Gastrocnemius medialis (tissue), 4 donors: ENCODE measurements around the gene RCAN3. TPM values are rescaled to one million over a fixed set of nuclear protein-coding genes. Genes with fewer than 3 reads are reported as not detected.

Source experiments
- ATAC-seq, 2 donors: fragments of 150-250 bp; one replicate each; pipeline ENCODE4 v1.9.1; 2016
- DNase-seq, 2 donors: peaks; one replicate each; pipeline ENCODE4 v3.0.0-alpha.2; 2019
- H3K27ac ChIP-seq, 4 donors: fragments of 200-600 bp; sonication (generic); 1 replicate in 1 of 4; 2 replicates in 3 of 4; pipeline ENCODE4 v1.5.1; 2016 to 2018; ENCODE audit warnings: mild to moderate bottlenecking in 2 of 4, moderate library complexity in 1 of 4
- H3K27me3 ChIP-seq, 3 donors: fragments of 200-600 bp; sonication (generic) in 2 of 3; 1 replicate in 1 of 3; 2 replicates in 2 of 3; pipeline versions ENCODE4 v1.5.1 to v1.6.0; 2016 to 2019; ENCODE audit warnings: mild to moderate bottlenecking in 1 of 3, moderate library complexity in 1 of 3
- H3K36me3 ChIP-seq, 2 donors: fragments of 200-600 bp; sonication (generic) in 1 of 2; one replicate each; pipeline ENCODE4 v1.5.1; 2017 to 2018
- H3K4me1 ChIP-seq, 2 donors: fragments of 200-600 bp; sonication (generic) in 1 of 2; one replicate each; pipeline ENCODE4 v1.5.1; 2016 to 2017; ENCODE audit warnings: mild to moderate bottlenecking in 2 of 2
- H3K4me3 ChIP-seq, 4 donors: fragments of 200-600 bp; sonication (generic) in 3 of 4; 1 replicate in 1 of 4; 2 replicates in 3 of 4; pipeline ENCODE4 v1.5.1; 2016 to 2019; ENCODE audit warnings: mild to moderate bottlenecking in 2 of 4
- H3K9me3 ChIP-seq, 3 donors: fragments of 200-600 bp; sonication (generic) in 2 of 3; 1 replicate in 1 of 3; 2 replicates in 2 of 3; pipeline ENCODE4 v1.5.1; 2016 to 2019
- POLR2A ChIP-seq, 2 donors: fragments of 450-650 bp; IDR thresholded peaks; one replicate each; pipeline ENCODE4 v1.6.1; 2017; ENCODE audit warnings: antibody characterized with exemption in 2 of 2, mild to moderate bottlenecking in 2 of 2, moderate library complexity in 2 of 2
- in situ Hi-C, 4 donors: fragments of 200-750 bp; cut with MboI; loops; one replicate each; pipeline versions ENCODE4 v1.15.0 to v1.8.0; 2017; ENCODE audit warnings: low sequenced_read_pairs in 4 of 4
- intact Hi-C: fragments of 100-400 bp; cut with DNase I; formaldehyde crosslinking; loops from one replicate; pipeline ENCODE4 v1.15.1; 2023; ENCODE audit warnings: low total_unique reads
- total RNA-seq, 4 donors: library from RNA; depleted of rRNA; stranded (reverse); fragments of >200 nt; gene quantifications; one replicate each; pipeline versions ENCODE4 v1.1.0 to v1.2.3, GENCODE V29; 2016
- TF ChIP-seq, protein P1 (sequence below), 5 experiments: fragments of 450-650 bp in 3 of 5; fragments of 200-600 bp in 2 of 5; sonication (generic) in 2 of 5; IDR thresholded peaks in 4 of 5; conservative IDR thresholded peaks in 1 of 5; 1 replicate in 4 of 5; 2 replicates in 1 of 5; pipeline ENCODE4 v1.5.1; 2016 to 2019; ENCODE audit warnings: antibody characterized with exemption in 5 of 5, mild to moderate bottlenecking in 3 of 5, moderate library complexity in 3 of 5

RCAN3 gene
- total RNA-seq, 4 donors from 2014 or later = 1.3 to 2.1 (median 1.8) TPM

DNA sequence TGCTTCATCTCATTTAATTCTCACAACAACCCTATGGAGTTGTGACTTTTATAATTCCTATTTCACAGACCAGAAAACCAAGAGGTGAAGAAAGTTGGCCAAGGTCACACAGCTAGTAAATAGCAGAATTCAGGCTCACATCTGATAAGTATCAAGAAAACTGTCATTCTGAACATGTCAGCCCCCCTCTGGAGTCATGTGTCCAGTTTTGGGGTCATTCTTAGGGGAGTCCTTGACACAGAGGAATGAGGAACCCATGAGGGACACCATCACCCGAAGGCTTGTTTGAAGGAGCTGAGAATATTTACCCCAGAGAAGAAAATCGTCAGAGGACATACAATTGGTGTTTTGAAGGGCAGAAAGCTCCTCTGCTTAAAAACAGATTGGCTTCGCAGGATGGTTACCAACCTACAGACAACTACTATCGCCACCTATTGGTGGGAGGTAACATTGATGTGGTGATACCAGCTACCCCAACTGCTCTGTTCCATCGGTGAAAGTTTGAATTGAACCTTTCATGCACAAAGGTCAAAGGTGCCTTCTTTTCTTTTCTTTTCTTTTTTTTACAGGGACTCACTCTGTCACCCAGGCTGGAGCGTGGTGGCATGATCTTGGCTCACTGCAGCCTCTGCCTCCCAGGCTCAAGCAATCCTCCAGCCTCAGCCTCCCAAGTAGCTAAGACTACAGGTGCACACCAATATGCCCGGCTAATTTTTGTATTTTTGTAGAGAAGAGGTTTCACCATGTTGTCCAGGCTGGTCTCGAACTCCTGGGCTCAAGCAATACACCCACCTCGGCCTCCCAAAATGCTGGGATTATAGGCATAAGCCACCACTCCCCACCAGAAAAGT is 84.6 kb downstream of the RCAN3 start:
- H3K27me3 ChIP-seq = peaks cover 0 to 5% (median 0%) of the 10 kb centered on the region in 3 donors
- peaks cover 0 to 5% of the 10 kb centered on the region in 2 donors for H3K4me1 ChIP-seq
- ATAC-seq (peak in 1 of 2 donors; percentile 53), DNase-seq (no peak)
- intact Hi-C loops (no loop called here), in situ Hi-C loops (loop anchor here in 1 of 4 donors (25.0 kb wide), 1 partner anchor 375 kb away; no protein-coding TSS in a partner anchor)
- H3K9me3 ChIP-seq = no peaks in the 10 kb centered on the region
- TF ChIP-seq, protein P1, sequence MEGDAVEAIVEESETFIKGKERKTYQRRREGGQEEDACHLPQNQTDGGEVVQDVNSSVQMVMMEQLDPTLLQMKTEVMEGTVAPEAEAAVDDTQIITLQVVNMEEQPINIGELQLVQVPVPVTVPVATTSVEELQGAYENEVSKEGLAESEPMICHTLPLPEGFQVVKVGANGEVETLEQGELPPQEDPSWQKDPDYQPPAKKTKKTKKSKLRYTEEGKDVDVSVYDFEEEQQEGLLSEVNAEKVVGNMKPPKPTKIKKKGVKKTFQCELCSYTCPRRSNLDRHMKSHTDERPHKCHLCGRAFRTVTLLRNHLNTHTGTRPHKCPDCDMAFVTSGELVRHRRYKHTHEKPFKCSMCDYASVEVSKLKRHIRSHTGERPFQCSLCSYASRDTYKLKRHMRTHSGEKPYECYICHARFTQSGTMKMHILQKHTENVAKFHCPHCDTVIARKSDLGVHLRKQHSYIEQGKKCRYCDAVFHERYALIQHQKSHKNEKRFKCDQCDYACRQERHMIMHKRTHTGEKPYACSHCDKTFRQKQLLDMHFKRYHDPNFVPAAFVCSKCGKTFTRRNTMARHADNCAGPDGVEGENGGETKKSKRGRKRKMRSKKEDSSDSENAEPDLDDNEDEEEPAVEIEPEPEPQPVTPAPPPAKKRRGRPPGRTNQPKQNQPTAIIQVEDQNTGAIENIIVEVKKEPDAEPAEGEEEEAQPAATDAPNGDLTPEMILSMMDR (IDR thresholded peaks at IDR 0.05 in 4 of 5, conservative IDR thresholded peaks at IDR 0.05 in 1 of 5) = peak in 4 of 5 experiments; percentile 2 to 59 (median 48)
- no peak for TF ChIP-seq POLR2A (IDR thresholded peaks at IDR 0.05)
- H3K36me3 ChIP-seq = no peaks in the 10 kb centered on the region
- no peak overlapping the region for H3K27ac ChIP-seq
- no peak overlapping the region for H3K4me3 ChIP-seq

DNA sequence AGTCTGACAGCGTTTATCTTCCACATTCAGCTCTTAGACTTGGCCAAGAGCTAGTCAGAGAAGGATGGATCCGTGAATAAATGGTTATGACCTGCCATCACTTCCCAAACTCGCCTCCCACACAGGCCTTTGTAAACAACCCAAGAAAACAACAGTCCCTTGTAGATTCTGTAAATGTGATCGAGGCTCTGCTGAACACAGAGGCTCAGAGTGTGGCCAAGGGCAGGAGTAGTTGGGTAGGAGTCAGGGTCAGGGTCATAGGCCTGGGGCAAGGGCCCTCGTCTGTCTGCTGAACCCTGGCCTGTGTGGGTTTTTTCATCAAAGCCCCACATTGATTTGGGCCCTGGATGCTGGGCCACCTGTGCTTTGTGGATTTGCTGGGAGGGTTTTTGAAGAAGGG is 85.9 kb downstream of the RCAN3 start:
- no peaks in the 10 kb centered on the region for H3K36me3 ChIP-seq
- in situ Hi-C loops = loop anchor here in 1 of 4 donors (25.0 kb wide), 1 partner anchor 376 kb away; no protein-coding TSS in a partner anchor
- peaks cover 0 to 5% (median 0%) of the 10 kb centered on the region in 3 donors for H3K27me3 ChIP-seq
- ATAC-seq = no peak
- no peak overlapping the region for H3K27ac ChIP-seq
- DNase-seq = no peak
- TF ChIP-seq, protein P1 (IDR thresholded peaks at IDR 0.05 in 4 of 5, conservative IDR thresholded peaks at IDR 0.05 in 1 of 5) = no peak
- no peak for TF ChIP-seq POLR2A (IDR thresholded peaks at IDR 0.05)
- peaks cover 0 to 5% of the 10 kb centered on the region in 2 donors for H3K4me1 ChIP-seq
- intact Hi-C loops = no loop called here
- H3K4me3 ChIP-seq = no peak overlapping the region
- H3K9me3 ChIP-seq = no peaks in the 10 kb centered on the region

DNA sequence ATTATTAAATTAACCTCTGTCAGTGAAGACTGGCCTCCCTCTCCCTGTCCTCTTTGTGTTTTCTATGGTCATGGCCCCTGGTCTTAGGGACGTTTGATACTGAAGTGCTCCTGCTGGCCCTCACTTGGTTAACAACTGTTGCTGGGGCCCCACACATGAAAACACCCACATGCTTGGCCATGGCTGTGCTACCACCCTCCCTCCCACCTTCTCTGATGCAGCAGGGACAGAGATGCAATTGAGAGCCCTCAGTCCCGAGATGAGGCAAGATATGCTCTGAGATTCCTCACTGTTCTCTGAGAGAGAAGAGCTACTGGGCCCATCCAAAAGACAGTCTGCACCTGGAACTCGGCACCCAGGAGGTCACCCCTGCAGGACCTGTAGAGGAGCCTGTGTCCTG is 86.6 kb downstream of the RCAN3 start:
- DNase-seq (no peak), ATAC-seq (no peak)
- Histone ChIP-seq H3K4me3 (no peak overlapping the region), H3K27me3 (peaks cover 0 to 5% (median 0%) of the 10 kb centered on the region in 3 donors), H3K36me3 (no peaks in the 10 kb centered on the region), H3K4me1 (peaks cover 0 to 4% of the 10 kb centered on the region in 2 donors), H3K27ac (no peak overlapping the region), H3K9me3 (no peaks in the 10 kb centered on the region)
- in situ Hi-C loops (loop anchor here in 1 of 4 donors (25.0 kb wide), 1 partner anchor 377 kb away; no protein-coding TSS in a partner anchor), intact Hi-C loops (no loop called here)
- no peak for TF ChIP-seq POLR2A (IDR thresholded peaks at IDR 0.05)
- TF ChIP-seq, protein P1 (IDR thresholded peaks at IDR 0.05 in 4 of 5, conservative IDR thresholded peaks at IDR 0.05 in 1 of 5) = no peak

Other genes with a start within 250 kb of the RCAN3 start
- gene GRHL3, start 183.5 kb upstream of the RCAN3 start, total RNA-seq = not detected
- gene STPG1, start 89.1 kb upstream of the RCAN3 start, total RNA-seq = 1 to 10 TPM in 1 of 4 donors, under 1 TPM in 3; 0.39 to 2.1 (median 0.52) TPM
- 1 to 10 TPM; 4.3 to 8.7 (median 5.8) TPM for gene NIPAL3, start 87.0 kb upstream of the RCAN3 start, total RNA-seq
- under 1 TPM in 1 of 4 donors, not detected in 3; 0.09 TPM for gene NCMAP, start 53.3 kb downstream of the RCAN3 start, total RNA-seq
- 10 to 100 TPM; 28.5 to 59.8 (median 40.2) TPM for gene SRRM1, start 140.5 kb downstream of the RCAN3 start, total RNA-seq
- 10 to 100 TPM; 37.3 to 74.5 (median 45.6) TPM for gene CLIC4, start 242.6 kb downstream of the RCAN3 start, total RNA-seq